MCF 10A (cell line): ENCODE measurements around the gene SASH3. TPM values are rescaled to one million over a fixed set of nuclear protein-coding genes. Genes with fewer than 3 reads are reported as not detected.

Experiments used
- BruUV-seq: library from RNA; stranded (reverse); fragments of 400-500 nt; replicated peaks from 2 replicates; lab custom pipeline; 2021; lab: Mats Ljungman, UMichigan
- CTCF ChIA-PET: fragments of 300-600 bp; sonication (Branson Sonifier 250); formaldehyde crosslinking; extraction: SDS; loops from one replicate; lab custom pipeline; 2021; ENCODE audit warnings: antibody characterized with exemption, inconsistent platforms; lab: Yijun Ruan, JAX
- POLR2A ChIA-PET: fragments of 300-600, 350-650 bp; sonication (Branson Sonifier 250); formaldehyde crosslinking; extraction: SDS; loops from one replicate; lab custom pipeline; 2020; ENCODE audit warnings: antibody characterized with exemption, inconsistent platforms; lab: Yijun Ruan, JAX
- DNase-seq: peaks from one replicate; pipeline ENCODE4 v3.0.0-alpha.2; 2018; ENCODE audit not compliant: unreplicated experiment
- H3K27ac Mint-ChIP-seq: one replicate; pipeline ENCODE4 v1.8.0; 2022; ENCODE audit warnings: mild to moderate bottlenecking, low read depth, mixed read lengths; ENCODE audit not compliant: unreplicated experiment
- H3K27me3 Mint-ChIP-seq: one replicate; pipeline ENCODE4 v1.8.0; 2022; ENCODE audit warnings: mixed read lengths; ENCODE audit not compliant: insufficient read depth, unreplicated experiment
- H3K36me3 Mint-ChIP-seq: one replicate; pipeline ENCODE4 v1.8.0; 2022; ENCODE audit warnings: mild to moderate bottlenecking, moderate library complexity, mixed read lengths; ENCODE audit not compliant: insufficient read depth, unreplicated experiment
- H3K4me1 Mint-ChIP-seq: one replicate; pipeline ENCODE4 v1.8.0; 2022; ENCODE audit warnings: mixed read lengths; ENCODE audit not compliant: insufficient read depth, unreplicated experiment
- H3K4me3 Mint-ChIP-seq: one replicate; pipeline ENCODE4 v1.8.0; 2022; ENCODE audit warnings: mild to moderate bottlenecking, moderate library complexity, mixed read lengths; ENCODE audit not compliant: unreplicated experiment
- H3K9me3 Mint-ChIP-seq: one replicate; pipeline ENCODE4 v1.8.0; 2022; ENCODE audit warnings: mixed read lengths; ENCODE audit not compliant: unreplicated experiment
- CTCF ChIP-seq: fragments of 200-600 bp; IDR thresholded peaks from one replicate; pipeline ENCODE4 v1.8.0; 2022; ENCODE audit warnings: antibody characterized with exemption, mild to moderate bottlenecking; ENCODE audit not compliant: unreplicated experiment
- intact Hi-C: fragments of 100-400 bp; cut with micrococcal nuclease; formaldehyde crosslinking; loops from 2 replicates; pipeline ENCODE4 v1.14.1; 2022
- total RNA-seq: library from RNA; stranded (reverse); gene quantifications from 2 replicates; pipeline ENCODE4 v1.2.3, GENCODE V29; 2022

Gene SASH3
- total RNA-seq, 1 experiment from 2014 or later, result not detected

GRCh38 chrX:129779086-129779672, 570 bp upstream of the SASH3 start:
- no peak for DNase-seq
- Mint-ChIP-seq H3K4me1 (no peaks in the 10 kb centered on the region), H3K27ac (no peak overlapping the region), H3K9me3 (no peaks in the 10 kb centered on the region), H3K36me3 (no peaks in the 10 kb centered on the region), H3K27me3 (peaks cover 43% of the 10 kb centered on the region), H3K4me3 (no peak overlapping the region)
- intact Hi-C loops, result no loop called here
- BruUV-seq, result no TSS peak
- POLR2A ChIA-PET, result no interaction called here
- TF ChIP-seq CTCF, result no peak
- CTCF ChIA-PET, result interaction anchor here (0.6 kb wide), 1 partner anchor 178 kb away, joined by 3 read pairs; no protein-coding TSS in a partner anchor

- Mint-ChIP-seq H3K27ac (no peak overlapping the region), H3K4me1 (no peaks in the 10 kb centered on the region), H3K36me3 (no peaks in the 10 kb centered on the region), H3K9me3 (no peaks in the 10 kb centered on the region), H3K4me3 (no peak overlapping the region), H3K27me3 (peaks cover 44% of the 10 kb centered on the region)
- intact Hi-C loops, result no loop called here
- no peak for TF ChIP-seq CTCF
- CTCF ChIA-PET, result no interaction called here
- POLR2A ChIA-PET, result no interaction called here
- DNase-seq, result no peak
- no TSS peak for BruUV-seq
Measured at GRCh38 chrX:129780441-129781105, 824 bp downstream of the SASH3 start.

- ChIA-PET POLR2A (interaction anchor here (0.9 kb wide), 1 partner anchor 19 kb away, joined by 3 read pairs; no protein-coding TSS in a partner anchor), CTCF (no interaction called here)
- Mint-ChIP-seq H3K4me1 (no peaks in the 10 kb centered on the region), H3K4me3 (no peak overlapping the region), H3K27ac (no peak overlapping the region), H3K36me3 (no peaks in the 10 kb centered on the region), H3K9me3 (no peaks in the 10 kb centered on the region), H3K27me3 (peaks cover 44% of the 10 kb centered on the region)
- no peak for TF ChIP-seq CTCF
- DNase-seq, result no peak
- intact Hi-C loops, result no loop called here
- no TSS peak for BruUV-seq
Measured at GRCh38 chrX:129781134-129781672, 1.5 kb downstream of the SASH3 start.

GRCh38 chrX:129781680-129782495, 2.1 kb downstream of the SASH3 start:
- no TSS peak for BruUV-seq
- Mint-ChIP-seq H3K36me3 (no peaks in the 10 kb centered on the region), H3K4me1 (no peaks in the 10 kb centered on the region), H3K4me3 (no peak overlapping the region), H3K27ac (no peak overlapping the region), H3K9me3 (no peaks in the 10 kb centered on the region), H3K27me3 (peaks cover 48% of the 10 kb centered on the region)
- POLR2A ChIA-PET, result interaction anchor here (0.9 kb wide), 1 partner anchor 18 kb away, joined by 3 read pairs; no protein-coding TSS in a partner anchor
- DNase-seq, result no peak
- CTCF ChIA-PET, result no interaction called here
- intact Hi-C loops, result no loop called here
- no peak for TF ChIP-seq CTCF
